HEK293 (cell line): ENCODE measurements around the gene HOXA4.

ENCODE experiments used
- CTCF ChIA-PET: fragments of 350-600 bp; formaldehyde crosslinking; extraction: SDS; loops from one replicate; lab custom pipeline; 2021; ENCODE audit warnings: antibody characterized with exemption; lab: Yijun Ruan, JAX
- POLR2A ChIA-PET: fragments of 300-600 bp; formaldehyde crosslinking; extraction: SDS; loops from one replicate; lab custom pipeline; 2020; ENCODE audit warnings: antibody characterized with exemption, inconsistent platforms; lab: Yijun Ruan, JAX
- H3K27ac ChIP-seq: fragments of 200-500 bp; sonication (Bioruptor generic); 2 replicates; pipeline ENCODE4 v1.5.1; 2014; ENCODE audit warnings: low read depth, low read length, control low read depth, inconsistent platforms; ENCODE audit errors: extremely low read depth
- H3K36me3 ChIP-seq, 2 experiments: fragments of 200-500 bp in 1 of 2; sonication (Bioruptor generic) in 1 of 2; 1 replicate in 1 of 2; 2 replicates in 1 of 2; pipeline ENCODE4 v1.5.1; 2014 to 2017; ENCODE audit warnings: inconsistent platforms in 2 of 2, low read length in 2 of 2; ENCODE audit not compliant: control insufficient read depth in 2 of 2, insufficient read depth in 1 of 2
- H3K4me1 ChIP-seq: fragments of 200-500 bp; sonication (Bioruptor generic); 2 replicates; pipeline ENCODE4 v1.5.1; 2014; ENCODE audit warnings: mild to moderate bottlenecking, low read length, inconsistent platforms; ENCODE audit not compliant: control insufficient read depth, insufficient read depth
- H3K4me3 ChIP-seq: 2 replicates; pipeline ENCODE4 v1.5.1; 2011; ENCODE audit warnings: low read depth, mild to moderate bottlenecking, control low read depth, low read length, moderate library complexity
- H3K9me3 ChIP-seq: fragments of 200-500 bp; sonication (Bioruptor generic); 2 replicates; pipeline ENCODE4 v1.5.1; 2014; ENCODE audit warnings: low read depth, low read length, inconsistent platforms; ENCODE audit not compliant: control insufficient read depth, insufficient read depth
- KLF17 ChIP-seq: fragments of 450-650 bp; formaldehyde crosslinking; IDR thresholded peaks from 2 replicates; pipeline ENCODE4 v1.5.1; 2016; ENCODE audit warnings: missing biosample characterization, missing genetic modification characterization
- MYNN ChIP-seq: fragments of 450-650 bp; formaldehyde crosslinking; IDR thresholded peaks from 2 replicates; pipeline ENCODE4 v1.5.1; 2016; ENCODE audit warnings: missing biosample characterization, missing genetic modification characterization, borderline replicate concordance
- OSR2 ChIP-seq: fragments of 450-650 bp; formaldehyde crosslinking; IDR thresholded peaks from 2 replicates; pipeline ENCODE4 v1.5.1; 2016; ENCODE audit warnings: missing biosample characterization, missing genetic modification characterization
- SETDB1 ChIP-seq: IDR thresholded peaks from one replicate; pipeline ENCODE4 v1.6.1; 2017; ENCODE audit warnings: mild to moderate bottlenecking, low read length, moderate library complexity, mixed read lengths; ENCODE audit not compliant: insufficient read length
- ZFP3 ChIP-seq: fragments of 450-650 bp; formaldehyde crosslinking; IDR thresholded peaks from 2 replicates; pipeline ENCODE4 v1.5.1; 2016; ENCODE audit warnings: low read depth, missing biosample characterization, missing genetic modification characterization
- ZNF362 ChIP-seq: fragments of 450-650 bp; formaldehyde crosslinking; IDR thresholded peaks from 2 replicates; pipeline ENCODE4 v1.5.1; 2016; ENCODE audit warnings: missing biosample characterization, missing genetic modification characterization
- ZNF398 ChIP-seq: fragments of 450-650 bp; formaldehyde crosslinking; IDR thresholded peaks from 2 replicates; pipeline ENCODE4 v1.5.1; 2017; ENCODE audit warnings: missing biosample characterization, missing genetic modification characterization
- ZNF488 ChIP-seq: fragments of 450-650 bp; formaldehyde crosslinking; IDR thresholded peaks from 2 replicates; pipeline ENCODE4 v1.5.1; 2016; ENCODE audit warnings: missing biosample characterization, missing genetic modification characterization
- ZNF513 ChIP-seq: fragments of 450-650 bp; IDR thresholded peaks from 2 replicates; pipeline ENCODE4 v1.5.1; 2018; ENCODE audit warnings: missing biosample characterization, missing genetic modification characterization
- ZNF571 ChIP-seq: fragments of 450-650 bp; formaldehyde crosslinking; IDR thresholded peaks from 2 replicates; pipeline ENCODE4 v1.5.0; 2017; ENCODE audit warnings: missing biosample characterization, missing genetic modification characterization
- ZNF600 ChIP-seq: fragments of 450-650 bp; formaldehyde crosslinking; IDR thresholded peaks from 2 replicates; pipeline ENCODE4 v1.5.1; 2016; ENCODE audit warnings: missing biosample characterization, missing genetic modification characterization
- ZNF610 ChIP-seq: fragments of 450-650 bp; formaldehyde crosslinking; IDR thresholded peaks from 2 replicates; pipeline ENCODE4 v1.5.1; 2016; ENCODE audit warnings: missing biosample characterization, missing genetic modification characterization, borderline replicate concordance
- ZNF621 ChIP-seq: fragments of 450-650 bp; formaldehyde crosslinking; IDR thresholded peaks from 2 replicates; pipeline ENCODE4 v1.5.1; 2017; ENCODE audit warnings: missing biosample characterization, missing genetic modification characterization
- ZNF664 ChIP-seq: fragments of 450-650 bp; formaldehyde crosslinking; IDR thresholded peaks from 2 replicates; pipeline ENCODE4 v1.5.1; 2016; ENCODE audit warnings: missing biosample characterization, missing genetic modification characterization
- ZNF704 ChIP-seq: fragments of 450-650 bp; formaldehyde crosslinking; IDR thresholded peaks from 2 replicates; pipeline ENCODE4 v1.5.1; 2016; ENCODE audit warnings: missing biosample characterization, missing genetic modification characterization
- ZNF747 ChIP-seq: fragments of 450-650 bp; formaldehyde crosslinking; IDR thresholded peaks from 2 replicates; pipeline ENCODE4 v1.5.1; 2016; ENCODE audit warnings: missing biosample characterization, missing genetic modification characterization
- ZNF785 ChIP-seq: fragments of 450-650 bp; formaldehyde crosslinking; IDR thresholded peaks from 2 replicates; pipeline ENCODE4 v1.5.1; 2016; ENCODE audit warnings: missing biosample characterization, missing genetic modification characterization

The HOXA4 gene

GRCh38 chr7:27124902-27125689 lies 5.5 kb downstream of the HOXA4 start:
- CTCF ChIA-PET, result no interaction called here
- no peak overlapping the region for H3K4me3 ChIP-seq
- peaks cover 5 to 30% of the 10 kb centered on the region in 2 experiments; a peak in 1 of 3 replicates for H3K36me3 ChIP-seq
- POLR2A ChIA-PET, result interaction anchor here (0.6 kb wide), 1 partner anchor 60 kb away, joined by 4 read pairs; the partner anchor contains the start of gene HOXA11
- no peaks in the 10 kb centered on the region for H3K9me3 ChIP-seq
- H3K27ac ChIP-seq, result peak overlapping the region; percentile 34
- peaks cover 54% of the 10 kb centered on the region for H3K4me1 ChIP-seq
- TF ChIP-seq ZNF610 (tag by site-specific recombination), result no peak
- no peak for TF ChIP-seq ZFP3 (tag by site-specific recombination)
- TF ChIP-seq ZNF571 (tag by site-specific recombination), result no peak
- no peak for TF ChIP-seq ZNF747 (tag by site-specific recombination)
- TF ChIP-seq ZNF785 (tag by site-specific recombination), result no peak
- no peak for TF ChIP-seq ZNF600 (tag by site-specific recombination)
- TF ChIP-seq ZNF621 (tag by site-specific recombination), result no peak
- no peak for TF ChIP-seq SETDB1
- no peak for TF ChIP-seq ZNF488 (tag by site-specific recombination)
- TF ChIP-seq KLF17, result no peak
- no peak for TF ChIP-seq ZNF398
- TF ChIP-seq ZNF664 (tag by site-specific recombination), result no peak
- TF ChIP-seq OSR2, result no peak
- TF ChIP-seq ZNF704 (tag by site-specific recombination), result no peak
- TF ChIP-seq MYNN (tag by site-specific recombination), result no peak
- no peak for TF ChIP-seq ZNF513
- no peak for TF ChIP-seq ZNF362 (tag by site-specific recombination)
